ENCODE data around the gene ZNF569. TPM values are rescaled to one million over a fixed set of nuclear protein-coding genes. Genes with fewer than 3 reads are reported as not detected.

Gene ZNF569
- total RNA-seq, 1 experiment from 2014 or later, result 3.9 TPM

GRCh38 chr19:37468961-37469777 is 1.9 kb upstream of the ZNF569 start, which contains the start of gene ZNF570:
Gene ZNF570 (plus strand): TSS chr19:37469356. CDS start chr19:37470355, 999 bp downstream.
- peak within 1 kb of the TSS; percentile 91 for H3K4me3 Mint-ChIP-seq (ENCODE audit: unreplicated experiment)
- ChIA-PET POLR2A (interaction anchor here (0.6 to 4.5 kb wide), 4 partner anchors 99 to 438 kb away, joined by 3 to 42 read pairs (median 6); partner anchors contain the start of genes SIPA1L3, ZNF383, ZNF527 and ZNF540), CTCF (interaction anchor here (1.2 kb wide), 1 partner anchor 1090 kb away, joined by 3 read pairs; the partner anchor contains the start of gene ZFP14)
- no peaks in the 10 kb centered on the region for H3K4me1 Mint-ChIP-seq (ENCODE audit: insufficient read depth, unreplicated experiment)
- peaks cover 16% of the 10 kb centered on the region for H3K9me3 Mint-ChIP-seq (ENCODE audit: unreplicated experiment)
- no peak for TF ChIP-seq CTCF (IDR thresholded peaks at IDR 0.05; ENCODE audit: unreplicated experiment)
- H3K27me3 Mint-ChIP-seq (ENCODE audit: insufficient read depth, unreplicated experiment), result no peaks in the 10 kb centered on the region
- BruUV-seq (replicated peaks), result no TSS peak
- no peak for DNase-seq (ENCODE audit: unreplicated experiment)
- peak within 1 kb of the TSS; percentile 78 for H3K27ac Mint-ChIP-seq (ENCODE audit: low read depth, unreplicated experiment)
- intact Hi-C loops (cut with micrococcal nuclease), result loop anchor here (5.0 kb wide), 1 partner anchor 252 kb away; the partner anchor contains the start of gene ZNF383
- no peaks in the 10 kb centered on the region for H3K36me3 Mint-ChIP-seq (ENCODE audit: insufficient read depth, unreplicated experiment)

- no peak for TF ChIP-seq CTCF (IDR thresholded peaks at IDR 0.05; ENCODE audit: unreplicated experiment)
- Mint-ChIP-seq H3K27me3 (ENCODE audit: insufficient read depth, unreplicated experiment) (no peaks in the 10 kb centered on the region), H3K4me3 (ENCODE audit: unreplicated experiment) (peak overlapping the region; percentile 91), H3K27ac (ENCODE audit: low read depth, unreplicated experiment) (peak overlapping the region; percentile 72), H3K9me3 (ENCODE audit: unreplicated experiment) (peaks cover 16% of the 10 kb centered on the region), H3K36me3 (ENCODE audit: insufficient read depth, unreplicated experiment) (no peaks in the 10 kb centered on the region), H3K4me1 (ENCODE audit: insufficient read depth, unreplicated experiment) (no peaks in the 10 kb centered on the region)
- ChIA-PET CTCF (no interaction called here), POLR2A (interaction anchor here (0.7 to 4.5 kb wide), 5 partner anchors 97 to 617 kb away, joined by 3 to 42 read pairs (median 4); partner anchors contain the start of genes ZNF345, ZNF527, ZNF540 and ZNF571)
- no peak for DNase-seq (ENCODE audit: unreplicated experiment)
- intact Hi-C loops (cut with micrococcal nuclease), result loop anchor here (1.0 to 5.0 kb wide), 2 partner anchors 128 to 250 kb away; partner anchors contain the start of gene ZNF383
- BruUV-seq (replicated peaks), result no TSS peak
These were observed 405 bp upstream of the ZNF569 start for GRCh38 chr19:37467608-37468090.

GRCh38 chr19:37466277-37466797 is 907 bp downstream of the ZNF569 start:
- DNase-seq (ENCODE audit: unreplicated experiment), result no peak
- Mint-ChIP-seq H3K27ac (ENCODE audit: low read depth, unreplicated experiment) (peak overlapping the region; percentile 72), H3K4me3 (ENCODE audit: unreplicated experiment) (peak overlapping the region; percentile 91), H3K9me3 (ENCODE audit: unreplicated experiment) (peaks cover 16% of the 10 kb centered on the region), H3K27me3 (ENCODE audit: insufficient read depth, unreplicated experiment) (no peaks in the 10 kb centered on the region), H3K4me1 (ENCODE audit: insufficient read depth, unreplicated experiment) (no peaks in the 10 kb centered on the region), H3K36me3 (ENCODE audit: insufficient read depth, unreplicated experiment) (no peaks in the 10 kb centered on the region)
- no peak for TF ChIP-seq CTCF (IDR thresholded peaks at IDR 0.05; ENCODE audit: unreplicated experiment)
- ChIA-PET CTCF (interaction anchor here (0.6 kb wide), 1 partner anchor 195 kb away, joined by 3 read pairs; no protein-coding TSS in a partner anchor), POLR2A (interaction anchor here (4.5 kb wide), 1 partner anchor 128 kb away, joined by 42 read pairs; the partner anchor contains the start of genes ZNF540 and ZNF571)
- intact Hi-C loops (cut with micrococcal nuclease), result loop anchor here (5.0 kb wide), 1 partner anchor 249 kb away; the partner anchor contains the start of gene ZNF383
- BruUV-seq (replicated peaks), result no TSS peak
